K562 (cell line): Measurements from ENCODE around the gene TACR1. TPM values are rescaled to one million over a fixed set of nuclear protein-coding genes. Genes with fewer than 3 reads are reported as not detected.

Source experiments
- ATAC-seq: fragments of 200-7000 bp; cut with Tn5 transposase; 3 replicates; pipeline ENCODE4 v1.9.1; 2020; ENCODE audit warnings: moderate library complexity
- BruUV-seq: library from RNA; stranded (reverse); fragments of 400-500 nt; replicated peaks from 2 replicates; lab custom pipeline; 2021; lab: Mats Ljungman, UMichigan
- CTCF ChIA-PET: fragments of 300-600 bp; formaldehyde crosslinking; extraction: SDS; loops from one replicate; lab custom pipeline; 2021; ENCODE audit warnings: low intra/inter-chr PET ratio; lab: Yijun Ruan, JAX
- POLR2A ChIA-PET: fragments of 300-600, 350-650 bp; sonication (Branson Sonifier 250); formaldehyde crosslinking; extraction: SDS; loops from one replicate; lab custom pipeline; 2021; ENCODE audit warnings: antibody characterized with exemption, inconsistent platforms; lab: Yijun Ruan, JAX
- DNase-seq, 4 experiments: peaks; one replicate each; pipeline versions ENCODE4 v3.0.0 to v3.0.0-alpha.2; 2011 to 2018; ENCODE audit warnings: low spot score in 3 of 4, mixed read lengths in 3 of 4; ENCODE audit errors: extremely low read depth in 1 of 4
- FAIRE-seq: peaks from 2 replicates; lab custom pipeline; 2011; peaks lifted over from hg19 to GRCh38; lab: Jason Lieb, UNC
- H2AFZ ChIP-seq: 2 replicates; pipeline ENCODE4 v1.6.0; 2011; ENCODE audit warnings: low read depth, low read length, control low read depth, inconsistent platforms
- H3K27ac ChIP-seq: fragments of 200-600 bp; 3 replicates; pipeline ENCODE4 v1.8.0; 2011; ENCODE audit warnings: low read depth, mild to moderate bottlenecking, control low read depth, inconsistent platforms, low read length, moderate library complexity, mixed read lengths; ENCODE audit errors: extremely low read depth
- H3K27me3 ChIP-seq, 2 experiments: fragments of 300-600 bp in 1 of 2; 2 replicates in 1 of 2; 3 replicates in 1 of 2; pipeline versions ENCODE4 v1.6.0 to v1.8.0; 2011; ENCODE audit warnings: inconsistent platforms in 2 of 2, low read length in 2 of 2, mild to moderate bottlenecking in 1 of 2, mixed read lengths in 1 of 2, moderate library complexity in 1 of 2; ENCODE audit not compliant: control insufficient read depth in 2 of 2, insufficient read depth in 2 of 2
- H3K36me3 ChIP-seq: fragments of 300-600 bp; 3 replicates; pipeline ENCODE4 v1.8.0; 2011; ENCODE audit warnings: mild to moderate bottlenecking, low read length, inconsistent platforms; ENCODE audit not compliant: control insufficient read depth, insufficient read depth
- H3K4me1 ChIP-seq, 2 experiments: fragments of 200-600 bp in 1 of 2; replicated peaks in 1 of 2; 2 replicates in 1 of 2; 3 replicates in 1 of 2; pipeline versions ENCODE4 v1.5.1 to v1.8.0; 2011; ENCODE audit warnings: inconsistent platforms in 2 of 2, low read length in 2 of 2, mild to moderate bottlenecking in 1 of 2, mixed read lengths in 1 of 2, moderate library complexity in 1 of 2; ENCODE audit not compliant: control insufficient read depth in 2 of 2, insufficient read depth in 2 of 2
- H3K4me2 ChIP-seq: 2 replicates; pipeline ENCODE4 v1.6.1; 2011; ENCODE audit warnings: low read length, control low read depth, inconsistent platforms, mixed read lengths; ENCODE audit not compliant: insufficient read depth
- H3K4me3 ChIP-seq: fragments of 200-600 bp; sonication (generic), shearing (Covaris generic); 2 replicates; pipeline ENCODE4 v1.5.1; 2016; ENCODE audit warnings: control low read depth, inconsistent platforms
- H3K79me2 ChIP-seq: fragments of 200-600 bp; 3 replicates; pipeline ENCODE4 v1.8.0; 2011; ENCODE audit warnings: low read length, inconsistent platforms; ENCODE audit not compliant: control insufficient read depth, insufficient read depth
- H3K9ac ChIP-seq, 2 experiments: 2 replicates each; pipeline versions ENCODE4 v1.6.0 to v1.6.1; 2011; ENCODE audit warnings: low read depth in 2 of 2, low read length in 2 of 2, control low read depth in 1 of 2, inconsistent platforms in 1 of 2, mild to moderate bottlenecking in 1 of 2, mixed read lengths in 1 of 2; ENCODE audit not compliant: insufficient read depth in 1 of 2
- H3K9me1 ChIP-seq: one replicate; pipeline ENCODE4 v1.6.0; 2011; ENCODE audit warnings: inconsistent platforms, mild to moderate bottlenecking, low read length, moderate library complexity; ENCODE audit not compliant: control insufficient read depth, insufficient read depth
- H3K9me3 ChIP-seq: replicated peaks from 2 replicates; pipeline ENCODE4 v1.5.1; 2011; ENCODE audit warnings: low read depth, low read length, inconsistent platforms; ENCODE audit not compliant: control insufficient read depth, insufficient read depth
- H4K20me1 ChIP-seq: replicated peaks from 2 replicates; pipeline ENCODE4 v1.6.1; 2011; ENCODE audit warnings: low read length, inconsistent platforms, mixed read lengths; ENCODE audit not compliant: control insufficient read depth, insufficient read depth
- ARID2 ChIP-seq: fragments of 450-650 bp; IDR thresholded peaks from 2 replicates; pipeline ENCODE4 v1.6.1; 2017; ENCODE audit warnings: antibody characterized with exemption, mild to moderate bottlenecking
- CREBBP ChIP-seq: IDR thresholded peaks from one replicate; pipeline ENCODE4 v1.6.1; 2012; ENCODE audit warnings: low read depth, mild to moderate bottlenecking, control low read depth, inconsistent platforms, low read length
- FOXP1 ChIP-seq: sonication (generic); formaldehyde crosslinking; IDR thresholded peaks from 2 replicates; pipeline ENCODE4 v1.8.0; 2022; ENCODE audit warnings: mild to moderate bottlenecking, missing genetic modification reagents
- KAT2B ChIP-seq: IDR thresholded peaks from one replicate; pipeline ENCODE4 v1.6.1; 2012; ENCODE audit warnings: low read depth, mild to moderate bottlenecking, control low read depth, inconsistent platforms, low read length, moderate library complexity
- MYC ChIP-seq, 2 experiments: fragments of 250-450 bp in 1 of 2; sonication (Bioruptor Pico) in 1 of 2; IDR thresholded peaks; 2 replicates each; pipeline versions ENCODE4 v1.5.1 to v1.6.1; 2012 to 2021; ENCODE audit warnings: low read depth in 2 of 2, borderline replicate concordance in 1 of 2, improper control_type of control experiment in 1 of 2, low read length in 1 of 2, mild to moderate bottlenecking in 1 of 2, moderate library complexity in 1 of 2
- SUPT5H ChIP-seq: fragments of 450-650 bp; IDR thresholded peaks from 2 replicates; pipeline ENCODE4 v1.6.1; 2016
- TOE1 ChIP-seq, 2 experiments: fragments of 450-650 bp in 1 of 2; sonication (generic) in 1 of 2; formaldehyde crosslinking in 1 of 2; IDR thresholded peaks; 2 replicates each; pipeline versions ENCODE4 v1.7.1 to v1.8.0; 2016 to 2022; ENCODE audit warnings: borderline replicate concordance in 2 of 2, mild to moderate bottlenecking in 2 of 2, antibody characterized with exemption in 1 of 2, inconsistent platforms in 1 of 2, low read depth in 1 of 2, missing genetic modification reagents in 1 of 2, moderate library complexity in 1 of 2
- ZNF263 ChIP-seq: sonication (generic); formaldehyde crosslinking; IDR thresholded peaks from 2 replicates; pipeline ENCODE4 v1.8.0; 2022; ENCODE audit warnings: mild to moderate bottlenecking, missing genetic modification reagents, borderline replicate concordance
- ZNF274 ChIP-seq: IDR thresholded peaks from 2 replicates; pipeline ENCODE4 v1.6.1; 2011; ENCODE audit warnings: low read depth, mild to moderate bottlenecking, low read length, moderate library complexity, borderline replicate concordance
- ZNF408 ChIP-seq: fragments of 250-450 bp; sonication (Bioruptor Pico); IDR thresholded peaks from 2 replicates; pipeline ENCODE4 v1.4.0; 2020; ENCODE audit warnings: low read depth, mild to moderate bottlenecking, moderate library complexity
- ZNF668 ChIP-seq: fragments of 250-450 bp; sonication (Bioruptor Pico); IDR thresholded peaks from 2 replicates; pipeline ENCODE4 v1.8.0; 2022; ENCODE audit warnings: mild to moderate bottlenecking, inconsistent platforms
- ZNF695 ChIP-seq: fragments of 450-650 bp; formaldehyde crosslinking; IDR thresholded peaks from 2 replicates; pipeline ENCODE4 v1.4.0; 2020; ENCODE audit warnings: mild to moderate bottlenecking, moderate library complexity
- ZNF707 ChIP-seq: fragments of 250-450 bp; sonication (Bioruptor Pico); conservative IDR thresholded peaks from 2 replicates; pipeline ENCODE4 v1.8.0; 2022; ENCODE audit warnings: inconsistent platforms, mild to moderate bottlenecking, moderate library complexity
- ZNF77 ChIP-seq: fragments of 250-450 bp; sonication (Bioruptor Pico); IDR thresholded peaks from 2 replicates; pipeline ENCODE4 v1.5.0; 2020
- WGBS: fragments of 100-300 bp; shearing (Covaris generic); methylation state at CpG from one replicate; pipeline ENCODE4 v1.1.6; 2016; ENCODE audit warnings: low coverage, mixed read lengths; ENCODE audit not compliant: insufficient coverage; ENCODE audit errors: missing lambda C conversion rate; 5-methylcytosine and 5-hydroxymethylcytosine counted together
- in situ Hi-C: fragments of 300-500 bp; cut with MboI; formaldehyde crosslinking; loops from 4 replicates; pipeline ENCODE4 v1.15.0; 2018; ENCODE audit warnings: inconsistent platforms, mixed read lengths
- intact Hi-C: fragments of 100-400 bp; cut with micrococcal nuclease; formaldehyde crosslinking; loops from 2 replicates; pipeline ENCODE4 v1.14.2; 2022
- polyA plus RNA-seq, 8 experiments: library from polyadenylated mRNA; depleted of rRNA in 4 of 8; stranded (reverse) in 5 of 8; unstranded in 3 of 8; fragments of >200 nt; fragmentation: Nextera tagmentation in 2 of 8; fragmentation: Illumina TruSeq in 1 of 8; extraction: Ambion mirVana in 2 of 8; extraction: Trizol in 1 of 8; gene quantifications; 2 replicates each; pipeline versions ENCODE4 v1.2.1 to v1.2.3, GENCODE V29; 2011 to 2014; ENCODE audit warnings: inconsistent platforms in 1 of 8, missing spikeins in 1 of 8
- total RNA-seq, 7 experiments: library from RNA; depleted of rRNA in 6 of 7; stranded (reverse); fragments of >200 nt in 6 of 7; fragmentation: Illumina TruSeq in 2 of 7; extraction: Trizol in 2 of 7; gene quantifications; 2 replicates each; pipeline versions ENCODE4 v1.2.1 to v1.2.3, GENCODE V29; 2011 to 2021; ENCODE audit warnings: low replicate concordance in 1 of 7
- TF ChIP-seq, protein P1 (sequence below): fragments of 250-450 bp; sonication (Bioruptor Pico); IDR thresholded peaks from 2 replicates; pipeline ENCODE4 v1.5.0; 2021; ENCODE audit warnings: mild to moderate bottlenecking, borderline replicate concordance

Gene TACR1
- total and polyA plus RNA-seq, 9 of the 15 experiments (the other 6 are each of a cell fraction or from before 2014, with no cell fraction given), result not detected

DNA sequence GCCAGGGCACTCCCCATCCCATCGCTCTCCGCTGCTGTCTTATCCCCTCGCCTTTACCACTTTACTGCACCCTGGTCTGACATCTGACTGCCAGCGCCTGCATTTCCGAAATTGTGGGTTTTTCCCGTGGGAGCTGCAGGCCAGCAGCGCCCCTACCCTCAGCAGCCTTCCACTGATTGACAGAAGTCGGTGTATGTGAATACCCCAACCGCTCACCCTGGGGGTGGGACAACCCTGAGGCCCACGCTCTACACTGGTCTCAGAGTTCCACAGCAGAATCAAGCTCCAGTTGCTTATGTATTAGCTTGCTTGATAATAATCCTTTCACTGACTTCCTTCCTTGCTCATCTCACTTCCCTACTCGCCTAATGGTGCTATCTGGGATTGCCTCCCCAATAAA is 178.8 kb downstream of the TACR1 start:
- ChIA-PET CTCF (no interaction called here), POLR2A (no interaction called here)
- in situ Hi-C loops (no loop called here), intact Hi-C loops (no loop called here)
- TF ChIP-seq KAT2B, result no peak
- TF ChIP-seq CREBBP, result no peak
- no peak for TF ChIP-seq SUPT5H
- no peak for TF ChIP-seq ZNF695 (CRISPR knock-in tag)
- TF ChIP-seq ZNF408 (CRISPR knock-in tag), result no peak
- no peak for TF ChIP-seq ZNF77 (CRISPR knock-in tag)
- no peak for TF ChIP-seq ZNF668 (CRISPR knock-in tag)
- WGBS, result 0% methylated on average over 11 of the region's 11 CpGs
- no peaks in the 10 kb centered on the region for H3K9me1 ChIP-seq
- peaks cover 0 to 10% of the 10 kb centered on the region in 2 experiments; a peak in 3 of 5 replicates for H3K27me3 ChIP-seq
- H3K4me2 ChIP-seq, result no peak overlapping the region
- no peaks in the 10 kb centered on the region for H3K4me1 ChIP-seq
- no peak overlapping the region for H3K9ac ChIP-seq
- H2AFZ ChIP-seq, result no peak overlapping the region
- no peaks in the 10 kb centered on the region for H4K20me1 ChIP-seq
- no TSS peak for BruUV-seq
- DNase-seq, result no peak
- no peak for FAIRE-seq
- H3K27ac ChIP-seq, result no peak overlapping the region
- no peak overlapping the region for H3K4me3 ChIP-seq
- no peak for ATAC-seq
- H3K9me3 ChIP-seq, result no peaks in the 10 kb centered on the region
- H3K79me2 ChIP-seq, result no peaks in the 10 kb centered on the region
- no peaks in the 10 kb centered on the region for H3K36me3 ChIP-seq

DNA sequence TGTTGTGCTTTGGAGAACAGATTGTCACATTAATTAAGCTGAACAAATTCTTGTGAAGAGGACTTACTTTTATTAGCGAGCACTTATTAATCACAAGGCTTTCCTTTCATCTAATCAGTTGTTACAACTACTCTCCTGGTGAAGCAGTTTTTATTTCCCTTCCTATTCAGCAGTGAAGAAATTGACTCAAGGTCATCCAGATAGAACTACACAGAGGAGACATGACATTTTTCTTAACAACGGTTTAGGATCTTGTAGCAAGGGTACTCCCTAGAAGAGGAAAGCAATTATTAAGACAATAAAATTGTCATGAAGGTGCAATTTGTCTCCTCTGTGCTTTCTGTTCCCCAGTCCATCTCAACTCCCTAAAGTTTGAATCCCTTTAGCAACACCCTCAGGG is 179.5 kb downstream of the TACR1 start:
- no peaks in the 10 kb centered on the region for H4K20me1 ChIP-seq
- H3K79me2 ChIP-seq, result no peaks in the 10 kb centered on the region
- no peak overlapping the region for H3K4me3 ChIP-seq
- DNase-seq (no peak), FAIRE-seq (no peak), ATAC-seq (no peak)
- CTCF ChIA-PET, result no interaction called here
- H3K9me1 ChIP-seq, result no peaks in the 10 kb centered on the region
- in situ Hi-C loops (no loop called here), intact Hi-C loops (no loop called here)
- peaks cover 0 to 10% of the 10 kb centered on the region in 2 experiments; a peak in 3 of 5 replicates for H3K27me3 ChIP-seq
- no peaks in the 10 kb centered on the region for H3K4me1 ChIP-seq
- no peak overlapping the region for H3K27ac ChIP-seq
- BruUV-seq, result no TSS peak
- no peaks in the 10 kb centered on the region for H3K36me3 ChIP-seq
- no peak overlapping the region for H2AFZ ChIP-seq
- no peak overlapping the region for H3K4me2 ChIP-seq
- no peak for TF ChIP-seq ZNF263 (CRISPR knock-in tag)
- no peak for TF ChIP-seq ZNF707
- no peak for TF ChIP-seq MYC (IDR thresholded peaks at IDR 0.05; ENCODE audit: low read depth, low read length)
- TF ChIP-seq MYC (CRISPR knock-in tag; IDR thresholded peaks at IDR 0.05; ENCODE audit: borderline replicate concordance, low read depth), result no peak
- TF ChIP-seq FOXP1 (CRISPR knock-in tag), result no peak
- TF ChIP-seq ARID2, result no peak
- TF ChIP-seq TOE1 (IDR thresholded peaks at IDR 0.05; ENCODE audit: borderline replicate concordance), result no peak
- no peak for TF ChIP-seq TOE1 (CRISPR knock-in tag; IDR thresholded peaks at IDR 0.05; ENCODE audit: borderline replicate concordance, low read depth)
- TF ChIP-seq, protein P1, sequence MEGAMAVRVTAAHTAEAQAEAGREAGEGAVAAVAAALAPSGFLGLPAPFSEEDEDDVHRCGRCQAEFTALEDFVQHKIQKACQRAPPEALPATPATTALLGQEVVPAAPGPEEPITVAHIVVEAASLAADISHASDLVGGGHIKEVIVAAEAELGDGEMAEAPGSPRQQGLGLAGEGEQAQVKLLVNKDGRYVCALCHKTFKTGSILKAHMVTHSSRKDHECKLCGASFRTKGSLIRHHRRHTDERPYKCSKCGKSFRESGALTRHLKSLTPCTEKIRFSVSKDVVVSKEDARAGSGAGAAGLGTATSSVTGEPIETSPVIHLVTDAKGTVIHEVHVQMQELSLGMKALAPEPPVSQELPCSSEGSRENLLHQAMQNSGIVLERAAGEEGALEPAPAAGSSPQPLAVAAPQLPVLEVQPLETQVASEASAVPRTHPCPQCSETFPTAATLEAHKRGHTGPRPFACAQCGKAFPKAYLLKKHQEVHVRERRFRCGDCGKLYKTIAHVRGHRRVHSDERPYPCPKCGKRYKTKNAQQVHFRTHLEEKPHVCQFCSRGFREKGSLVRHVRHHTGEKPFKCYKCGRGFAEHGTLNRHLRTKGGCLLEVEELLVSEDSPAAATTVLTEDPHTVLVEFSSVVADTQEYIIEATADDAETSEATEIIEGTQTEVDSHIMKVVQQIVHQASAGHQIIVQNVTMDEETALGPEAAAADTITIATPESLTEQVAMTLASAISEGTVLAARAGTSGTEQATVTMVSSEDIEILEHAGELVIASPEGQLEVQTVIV (CRISPR knock-in tag), result no peak
- no peak for TF ChIP-seq ZNF274
- no peak overlapping the region for H3K9ac ChIP-seq
- POLR2A ChIA-PET, result no interaction called here
- WGBS, result 0% methylated on average over 2 of the region's 2 CpGs
- no peaks in the 10 kb centered on the region for H3K9me3 ChIP-seq
